GM12874 (cell line): ENCODE data around the gene POMP.
A peak's percentile ranks its signal among the peaks of the same experiment; 100 is the strongest.

Source experiments
- TF ChIP-seq, protein P1 (sequence below): IDR thresholded peaks from 2 replicates; pipeline ENCODE4 v1.5.1; 2011; ENCODE audit warnings: low read depth, mild to moderate bottlenecking, control low read depth, low read length, moderate library complexity; ENCODE audit not compliant: insufficient read depth

Gene POMP

GRCh38 chr13:28626266-28626665, 32.7 kb upstream of the POMP start:
- TF ChIP-seq, protein P1, sequence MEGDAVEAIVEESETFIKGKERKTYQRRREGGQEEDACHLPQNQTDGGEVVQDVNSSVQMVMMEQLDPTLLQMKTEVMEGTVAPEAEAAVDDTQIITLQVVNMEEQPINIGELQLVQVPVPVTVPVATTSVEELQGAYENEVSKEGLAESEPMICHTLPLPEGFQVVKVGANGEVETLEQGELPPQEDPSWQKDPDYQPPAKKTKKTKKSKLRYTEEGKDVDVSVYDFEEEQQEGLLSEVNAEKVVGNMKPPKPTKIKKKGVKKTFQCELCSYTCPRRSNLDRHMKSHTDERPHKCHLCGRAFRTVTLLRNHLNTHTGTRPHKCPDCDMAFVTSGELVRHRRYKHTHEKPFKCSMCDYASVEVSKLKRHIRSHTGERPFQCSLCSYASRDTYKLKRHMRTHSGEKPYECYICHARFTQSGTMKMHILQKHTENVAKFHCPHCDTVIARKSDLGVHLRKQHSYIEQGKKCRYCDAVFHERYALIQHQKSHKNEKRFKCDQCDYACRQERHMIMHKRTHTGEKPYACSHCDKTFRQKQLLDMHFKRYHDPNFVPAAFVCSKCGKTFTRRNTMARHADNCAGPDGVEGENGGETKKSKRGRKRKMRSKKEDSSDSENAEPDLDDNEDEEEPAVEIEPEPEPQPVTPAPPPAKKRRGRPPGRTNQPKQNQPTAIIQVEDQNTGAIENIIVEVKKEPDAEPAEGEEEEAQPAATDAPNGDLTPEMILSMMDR, result no peak

- TF ChIP-seq, protein P1, result no peak
Observed at GRCh38 chr13:28628241-28628640, 30.7 kb upstream of the POMP start.

DNA sequence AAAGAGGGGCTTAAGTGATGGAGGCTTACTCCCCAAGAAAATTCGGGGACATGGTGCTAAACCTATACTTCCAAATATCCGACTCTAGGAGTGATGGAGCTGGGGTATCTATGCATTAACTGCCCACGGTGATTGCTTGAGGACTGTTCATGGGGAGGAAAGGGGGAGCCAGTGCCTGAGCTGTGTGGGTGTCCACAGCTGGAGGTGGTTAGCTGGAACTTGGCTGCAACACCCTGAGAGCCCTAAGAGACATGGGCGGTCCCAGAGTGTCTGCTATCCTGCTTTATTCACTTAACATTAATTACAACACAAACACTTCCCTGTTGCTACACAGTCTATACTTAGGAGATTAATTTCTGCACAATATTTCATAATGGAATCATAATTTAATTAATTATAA, 28.1 kb upstream of the POMP start:
- TF ChIP-seq, protein P1, result no peak

DNA sequence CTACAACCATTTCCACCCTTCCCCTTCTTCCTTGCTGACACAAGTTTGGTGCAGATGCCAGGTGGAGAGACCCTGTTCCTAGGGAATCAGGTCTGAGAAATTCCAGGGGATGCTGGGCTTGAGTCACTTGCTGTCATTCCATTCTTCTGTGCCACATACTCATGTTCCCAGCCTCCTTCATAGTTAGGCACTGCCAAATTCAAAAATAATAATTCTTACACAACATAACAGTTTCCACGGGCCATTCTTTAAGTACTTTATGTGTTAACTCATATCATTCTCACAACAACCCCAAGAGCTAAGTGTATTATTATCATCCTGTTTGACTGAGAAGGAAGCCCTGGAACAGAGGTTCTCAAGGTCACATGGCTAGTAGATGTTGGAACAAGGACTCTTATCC, 27.1 kb upstream of the POMP start:
- TF ChIP-seq, protein P1, result no peak

DNA sequence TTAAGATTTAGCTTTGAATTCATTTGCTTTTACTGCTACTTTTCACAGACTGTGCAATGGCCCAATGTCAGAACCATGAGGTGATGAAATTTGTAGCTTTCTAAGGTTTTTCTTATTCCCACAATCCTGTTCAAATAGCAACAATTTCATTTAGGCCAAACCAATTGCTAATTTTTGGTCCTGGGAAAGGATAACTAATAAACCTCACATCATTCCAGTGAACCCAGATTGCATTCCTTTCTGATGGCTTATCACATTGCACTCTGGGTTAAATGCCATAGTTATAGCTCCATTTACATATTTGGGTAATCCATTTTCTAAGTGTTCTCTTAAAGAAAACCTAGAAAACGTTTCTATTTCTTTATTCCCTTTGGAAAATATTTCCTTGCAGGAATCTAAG, 22.9 kb upstream of the POMP start:
- TF ChIP-seq, protein P1, result no peak

DNA sequence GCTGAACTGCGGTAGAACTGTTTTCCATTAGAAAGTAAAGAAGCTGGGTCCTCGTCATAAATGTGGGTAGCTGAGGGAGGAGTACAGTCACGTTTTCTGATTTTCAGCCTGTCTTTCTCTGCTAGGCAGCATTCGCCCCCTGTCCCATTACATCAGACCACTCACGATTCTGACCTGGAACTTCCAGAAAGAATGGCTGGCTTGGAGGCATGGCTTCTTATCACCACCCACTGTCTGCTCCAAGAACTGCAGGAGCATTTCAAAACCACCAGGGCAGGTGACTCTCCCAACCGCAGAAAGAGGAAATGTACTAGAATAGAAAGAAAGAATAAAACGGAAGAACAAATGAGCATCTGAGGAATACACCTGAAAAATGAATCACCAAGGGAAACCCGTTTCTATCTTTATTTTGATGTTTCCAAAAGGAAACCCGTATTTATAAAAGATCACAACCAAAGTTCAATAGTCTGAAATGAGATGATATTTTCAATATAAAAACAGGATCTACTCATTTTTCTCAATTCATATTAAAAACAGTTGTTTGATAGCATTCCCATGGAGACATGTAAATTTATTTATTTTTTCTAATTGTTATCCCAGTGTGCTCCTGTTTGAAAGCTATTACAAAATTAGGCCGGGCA, 22.1 kb upstream of the POMP start:
- TF ChIP-seq, protein P1, result peak; percentile 79

DNA sequence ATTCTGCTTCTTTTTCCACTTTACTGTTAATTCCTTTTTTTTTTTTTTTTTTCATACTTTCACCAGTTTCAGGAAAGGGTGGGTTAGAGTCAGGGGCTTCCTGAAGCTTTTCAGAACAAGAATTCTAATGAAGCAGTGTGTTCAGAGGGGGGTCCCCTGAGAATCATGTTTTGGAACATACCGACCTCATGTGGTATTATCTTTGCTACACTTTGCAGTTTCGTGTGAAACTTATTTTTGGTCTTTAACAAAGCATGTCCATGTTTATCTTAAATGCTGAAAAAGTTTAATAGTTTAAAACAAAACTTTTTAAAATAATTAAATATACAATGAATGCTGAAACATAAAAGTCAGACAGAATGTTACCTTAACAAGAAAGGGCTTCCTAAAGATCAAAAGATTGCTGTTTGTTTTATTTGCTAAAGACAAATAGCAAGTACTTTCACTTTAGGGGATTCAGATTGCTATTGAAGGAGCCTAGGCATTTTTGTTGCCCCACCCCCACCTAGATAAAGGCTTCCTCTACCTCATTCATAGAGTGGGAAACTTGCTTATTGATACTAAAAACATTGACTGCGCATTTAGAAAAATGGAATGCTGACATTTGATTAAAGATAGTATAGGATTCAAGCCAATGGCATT, 21.1 kb upstream of the POMP start:
- TF ChIP-seq, protein P1, result no peak
